ENCODE results near the gene TRIM52. TPM values are rescaled to one million over a fixed set of nuclear protein-coding genes. Genes with fewer than 3 reads are reported as not detected.

TRIM52 gene
- total and polyA plus RNA-seq, 2 of the 13 experiments (the other 11 are each of a cell fraction or from before 2014, with no cell fraction given), result 7.2 to 11.6 TPM

GRCh38 chr5:181246276-181247049 is 14.5 kb downstream of the TRIM52 start (continued):
- TF ChIP-seq, protein P1, sequence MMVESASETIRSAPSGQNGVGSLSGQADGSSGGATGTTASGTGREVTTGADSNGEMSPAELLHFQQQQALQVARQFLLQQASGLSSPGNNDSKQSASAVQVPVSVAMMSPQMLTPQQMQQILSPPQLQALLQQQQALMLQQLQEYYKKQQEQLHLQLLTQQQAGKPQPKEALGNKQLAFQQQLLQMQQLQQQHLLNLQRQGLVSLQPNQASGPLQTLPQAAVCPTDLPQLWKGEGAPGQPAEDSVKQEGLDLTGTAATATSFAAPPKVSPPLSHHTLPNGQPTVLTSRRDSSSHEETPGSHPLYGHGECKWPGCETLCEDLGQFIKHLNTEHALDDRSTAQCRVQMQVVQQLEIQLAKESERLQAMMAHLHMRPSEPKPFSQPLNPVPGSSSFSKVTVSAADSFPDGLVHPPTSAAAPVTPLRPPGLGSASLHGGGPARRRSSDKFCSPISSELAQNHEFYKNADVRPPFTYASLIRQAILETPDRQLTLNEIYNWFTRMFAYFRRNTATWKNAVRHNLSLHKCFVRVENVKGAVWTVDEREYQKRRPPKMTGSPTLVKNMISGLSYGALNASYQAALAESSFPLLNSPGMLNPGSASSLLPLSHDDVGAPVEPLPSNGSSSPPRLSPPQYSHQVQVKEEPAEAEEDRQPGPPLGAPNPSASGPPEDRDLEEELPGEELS (CRISPR knock-in tag; IDR thresholded peaks at IDR 0.05), result no peak; the same call in 1 of the 2 replicates
- no peak for TF ChIP-seq HOXA7 (CRISPR knock-in tag; IDR thresholded peaks at IDR 0.05)
- no peak for TF ChIP-seq ZFP36L2 (CRISPR knock-in tag; IDR thresholded peaks at IDR 0.05)
- TF ChIP-seq NFE2L2 (IDR thresholded peaks at IDR 0.05; ENCODE audit: low read length), result no peak
- TF ChIP-seq MAF1 (CRISPR knock-in tag; IDR thresholded peaks at IDR 0.05; ENCODE audit: borderline replicate concordance), result no peak; the same call in 1 of the 2 replicates
- TF ChIP-seq ZNF83 (CRISPR knock-in tag; IDR thresholded peaks at IDR 0.05; ENCODE audit: borderline replicate concordance), result no peak
- TF ChIP-seq ZNF318 (CRISPR knock-in tag; IDR thresholded peaks at IDR 0.05), result no peak
- TF ChIP-seq ZNF564 (CRISPR knock-in tag; IDR thresholded peaks at IDR 0.05), result no peak; the same call in 1 of the 2 replicates
- TF ChIP-seq SATB2 (CRISPR knock-in tag; IDR thresholded peaks at IDR 0.05), result no peak
- no peak; the same call in 1 of the 2 replicates for TF ChIP-seq MED1 (CRISPR knock-in tag; IDR thresholded peaks at IDR 0.05)
- no peak for TF ChIP-seq TCF12 (IDR thresholded peaks at IDR 0.05)
- TF ChIP-seq TCF12 (CRISPR knock-in tag; IDR thresholded peaks at IDR 0.05), result no peak
- TF ChIP-seq ZNF3 (CRISPR knock-in tag; IDR thresholded peaks at IDR 0.05), result no peak
- no peak for TF ChIP-seq JUND (CRISPR knock-in tag; IDR thresholded peaks at IDR 0.05)
- no peak for TF ChIP-seq CENPT (CRISPR knock-in tag; IDR thresholded peaks at IDR 0.05; ENCODE audit: low read depth)
- TF ChIP-seq BORCS8-MEF2B (CRISPR knock-in tag; IDR thresholded peaks at IDR 0.05), result no peak
- TF ChIP-seq ZNF616 (CRISPR knock-in tag; IDR thresholded peaks at IDR 0.05; ENCODE audit: low read depth), result no peak
- TF ChIP-seq, protein P2, sequence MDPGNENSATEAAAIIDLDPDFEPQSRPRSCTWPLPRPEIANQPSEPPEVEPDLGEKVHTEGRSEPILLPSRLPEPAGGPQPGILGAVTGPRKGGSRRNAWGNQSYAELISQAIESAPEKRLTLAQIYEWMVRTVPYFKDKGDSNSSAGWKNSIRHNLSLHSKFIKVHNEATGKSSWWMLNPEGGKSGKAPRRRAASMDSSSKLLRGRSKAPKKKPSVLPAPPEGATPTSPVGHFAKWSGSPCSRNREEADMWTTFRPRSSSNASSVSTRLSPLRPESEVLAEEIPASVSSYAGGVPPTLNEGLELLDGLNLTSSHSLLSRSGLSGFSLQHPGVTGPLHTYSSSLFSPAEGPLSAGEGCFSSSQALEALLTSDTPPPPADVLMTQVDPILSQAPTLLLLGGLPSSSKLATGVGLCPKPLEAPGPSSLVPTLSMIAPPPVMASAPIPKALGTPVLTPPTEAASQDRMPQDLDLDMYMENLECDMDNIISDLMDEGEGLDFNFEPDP (CRISPR knock-in tag; conservative IDR thresholded peaks at IDR 0.05), result no peak
- TF ChIP-seq KAT2B (IDR thresholded peaks at IDR 0.05; ENCODE audit: borderline replicate concordance, low read depth, low read length), result no peak
- peak; percentile 57; the same call in 1 of the 3 replicates for TF ChIP-seq MXI1 (IDR thresholded peaks at IDR 0.05; ENCODE audit: borderline replicate concordance, low read depth, low read length)

All from HepG2 (cell line).